GM12891 (cell line): ENCODE measurements around the gene ESCO1.

Source experiments
- PAX5 ChIP-seq: IDR thresholded peaks from 2 replicates; pipeline ENCODE4 v1.6.1; 2011; ENCODE audit warnings: low read length, moderate library complexity, mild to moderate bottlenecking; ENCODE audit not compliant: insufficient read depth, severe bottlenecking
- POLR2A ChIP-seq: IDR thresholded peaks from 2 replicates; pipeline ENCODE4 v1.6.1; 2011; ENCODE audit warnings: low read depth, low read length, control low read depth
- SPI1 ChIP-seq: IDR thresholded peaks from 2 replicates; pipeline ENCODE4 v1.6.1; 2011; ENCODE audit warnings: low read depth, low read length, control low read depth
- TAF1 ChIP-seq: IDR thresholded peaks from 2 replicates; pipeline ENCODE4 v1.6.1; 2011; ENCODE audit warnings: low read depth, low read length, control low read depth

DNA sequence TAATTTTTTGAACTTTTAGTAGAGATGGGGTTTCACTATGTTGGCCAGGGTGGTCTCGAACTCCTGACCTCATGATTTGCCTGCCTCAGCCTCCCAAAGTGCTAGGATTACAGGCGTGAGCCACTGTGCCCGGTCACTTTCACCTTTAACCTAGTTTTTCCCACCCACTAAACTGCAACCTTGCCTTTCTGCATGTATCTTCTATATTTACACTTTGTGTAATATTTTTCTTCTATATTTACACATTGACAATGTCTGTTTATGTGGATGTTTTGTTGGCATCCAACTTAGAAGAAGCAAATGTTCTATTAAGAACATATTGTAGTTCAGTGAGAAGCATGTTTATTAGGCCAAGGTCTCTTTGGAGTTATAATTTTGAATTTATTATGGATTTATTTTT, 38.3 kb upstream of the ESCO1 start:
- TF ChIP-seq SPI1 (no peak), POLR2A (no peak), PAX5 (no peak), TAF1 (no peak)
